AG09319 (cell line): Measurements from ENCODE around the gene EFR3B.
"Not testable (repeated sequence)": the region's sequence is repeated elsewhere in the genome, so short reads cannot be mapped to it uniquely, and the experiment has no call there.

Experiments used
- DNase-seq: peaks from one replicate; pipeline ENCODE4 v3.0.0-alpha.2; 2010; ENCODE audit warnings: low read depth; ENCODE audit errors: extremely low read depth
- TF ChIP-seq, protein P1 (sequence below): IDR thresholded peaks from 2 replicates; pipeline ENCODE4 v1.5.1; 2011; ENCODE audit warnings: low read depth, mild to moderate bottlenecking, inconsistent platforms, low read length, moderate library complexity

The EFR3B gene

GRCh38 chr2:25122367-25122766, 80.5 kb downstream of the EFR3B start:
- DNase-seq, result no peak
- TF ChIP-seq, protein P1, sequence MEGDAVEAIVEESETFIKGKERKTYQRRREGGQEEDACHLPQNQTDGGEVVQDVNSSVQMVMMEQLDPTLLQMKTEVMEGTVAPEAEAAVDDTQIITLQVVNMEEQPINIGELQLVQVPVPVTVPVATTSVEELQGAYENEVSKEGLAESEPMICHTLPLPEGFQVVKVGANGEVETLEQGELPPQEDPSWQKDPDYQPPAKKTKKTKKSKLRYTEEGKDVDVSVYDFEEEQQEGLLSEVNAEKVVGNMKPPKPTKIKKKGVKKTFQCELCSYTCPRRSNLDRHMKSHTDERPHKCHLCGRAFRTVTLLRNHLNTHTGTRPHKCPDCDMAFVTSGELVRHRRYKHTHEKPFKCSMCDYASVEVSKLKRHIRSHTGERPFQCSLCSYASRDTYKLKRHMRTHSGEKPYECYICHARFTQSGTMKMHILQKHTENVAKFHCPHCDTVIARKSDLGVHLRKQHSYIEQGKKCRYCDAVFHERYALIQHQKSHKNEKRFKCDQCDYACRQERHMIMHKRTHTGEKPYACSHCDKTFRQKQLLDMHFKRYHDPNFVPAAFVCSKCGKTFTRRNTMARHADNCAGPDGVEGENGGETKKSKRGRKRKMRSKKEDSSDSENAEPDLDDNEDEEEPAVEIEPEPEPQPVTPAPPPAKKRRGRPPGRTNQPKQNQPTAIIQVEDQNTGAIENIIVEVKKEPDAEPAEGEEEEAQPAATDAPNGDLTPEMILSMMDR, result no peak

GRCh38 chr2:25123682-25124081, 81.8 kb downstream of the EFR3B start:
- DNase-seq, result no peak
- TF ChIP-seq, protein P1, result no peak

- TF ChIP-seq, protein P1, result no peak
- no peak for DNase-seq
These were observed 83.3 kb downstream of the EFR3B start for GRCh38 chr2:25125189-25125588.

- DNase-seq, result no peak
- TF ChIP-seq, protein P1, result no peak
These were observed 84.1 kb downstream of the EFR3B start for GRCh38 chr2:25125976-25126375.

- not testable (repeated sequence) for DNase-seq
These were observed 85.2 kb downstream of the EFR3B start for GRCh38 chr2:25127071-25127470.

DNA sequence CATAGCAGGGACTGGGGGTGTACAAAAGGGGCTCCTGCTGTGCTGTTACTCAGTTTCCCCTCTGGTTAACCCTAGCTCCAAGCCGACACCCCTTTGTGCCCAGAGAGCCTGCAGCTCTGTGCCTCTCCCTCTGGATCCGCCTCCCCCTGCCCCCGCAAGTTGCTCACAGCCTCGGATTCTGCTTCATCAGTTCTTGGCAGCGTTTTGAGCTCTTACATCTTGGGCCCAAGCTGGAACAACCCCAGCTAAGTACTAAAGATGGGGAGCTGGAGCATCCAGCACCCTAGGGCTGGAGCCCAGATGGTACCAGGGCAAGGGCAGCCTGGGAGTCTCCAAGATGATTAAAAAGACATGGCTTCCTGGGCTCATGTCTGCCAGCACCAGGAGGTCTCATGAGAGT, 85.8 kb downstream of the EFR3B start:
- TF ChIP-seq, protein P1, result no peak
- DNase-seq, result no peak

DNA sequence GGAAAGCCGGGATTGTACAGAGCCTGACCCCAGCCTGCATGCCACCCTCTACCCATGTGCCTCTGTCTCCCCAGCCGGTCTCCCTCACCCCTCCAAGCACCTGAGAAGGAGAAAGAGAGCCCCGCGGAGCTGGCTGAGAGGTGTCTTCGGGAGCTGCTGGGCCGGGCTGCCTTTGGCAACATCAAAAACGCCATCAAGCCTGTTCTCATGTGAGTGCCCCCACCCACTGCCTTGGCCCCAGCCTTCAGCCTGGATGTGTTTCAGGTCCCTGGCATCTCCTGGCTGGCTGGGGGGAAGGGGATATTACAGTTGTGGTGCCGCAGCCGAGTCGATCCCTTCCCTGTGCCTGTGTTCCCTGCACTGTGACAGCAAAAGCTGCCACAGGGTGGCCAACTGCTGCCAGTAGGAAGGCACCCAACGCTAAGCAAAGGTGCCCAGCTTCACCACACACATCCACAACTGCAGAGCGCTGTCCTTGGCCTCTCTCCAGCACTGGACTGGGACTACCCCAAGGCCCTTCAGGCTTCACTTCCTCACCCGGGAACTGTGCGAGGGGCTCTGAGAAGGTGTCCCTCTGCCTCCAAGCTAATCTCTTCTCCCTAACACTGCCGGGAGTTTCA, 88.1 kb downstream of the EFR3B start:
- TF ChIP-seq, protein P1, result no peak

GRCh38 chr2:25131253-25131566, 89.3 kb downstream of the EFR3B start:
- DNase-seq, result no peak
- TF ChIP-seq, protein P1, result no peak

More for the DNA sequence above, 88.1 kb downstream of the EFR3B start:
- no peak for DNase-seq
